DMS114 treated with DMSO at 0.1 percent for 48 hours (cell line): Measurements from ENCODE around the gene ADAMTS16.

Source experiments
- DNase-seq: peaks from one replicate; lab custom pipeline; 2025; ENCODE audit not compliant: unreplicated experiment; lab: John Stamatoyannopoulos, UW

Gene ADAMTS16

DNA sequence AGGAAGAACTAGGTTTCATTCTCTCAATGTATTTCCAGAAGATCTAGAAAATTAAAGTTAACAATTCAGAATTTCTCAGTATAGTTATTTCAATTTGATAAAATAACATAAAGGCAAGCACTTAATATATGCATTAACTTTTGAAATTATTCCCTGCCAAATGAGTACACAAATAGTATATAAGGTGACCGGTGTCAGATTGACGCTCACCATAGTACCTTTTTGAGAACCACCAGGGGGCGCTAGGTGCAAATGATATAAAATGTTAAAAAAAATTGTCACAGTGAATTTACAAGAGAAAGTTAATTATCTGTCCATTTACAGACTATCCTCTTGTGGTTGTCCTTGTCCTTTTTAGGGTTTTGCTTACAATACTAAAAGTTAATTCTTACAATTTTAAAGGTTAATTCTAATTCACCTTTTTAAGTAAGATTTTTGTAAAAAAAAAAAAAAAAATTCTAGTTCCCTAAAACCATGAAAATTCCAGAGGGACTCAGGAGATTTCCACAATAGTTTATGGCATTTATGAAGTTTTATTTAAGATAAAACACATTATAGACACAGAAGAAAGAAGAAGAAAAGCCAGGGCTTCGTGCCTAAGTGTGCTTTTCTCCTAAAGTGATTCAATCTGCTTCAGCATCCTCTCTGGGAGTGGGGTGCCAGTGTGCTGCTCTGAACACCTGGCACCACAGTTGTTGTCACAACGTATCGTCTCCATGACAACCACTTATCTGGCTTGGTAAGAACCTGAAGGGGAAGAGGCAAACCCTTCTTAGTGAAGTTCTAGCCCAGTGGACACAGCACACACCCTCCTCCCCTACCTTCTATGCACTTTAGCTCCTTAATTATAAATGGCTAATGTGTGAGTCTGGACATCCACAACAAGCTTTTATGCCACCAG, 1.7 kb downstream of the ADAMTS16 start:
- DNase-seq, result peak; percentile 54

DNA sequence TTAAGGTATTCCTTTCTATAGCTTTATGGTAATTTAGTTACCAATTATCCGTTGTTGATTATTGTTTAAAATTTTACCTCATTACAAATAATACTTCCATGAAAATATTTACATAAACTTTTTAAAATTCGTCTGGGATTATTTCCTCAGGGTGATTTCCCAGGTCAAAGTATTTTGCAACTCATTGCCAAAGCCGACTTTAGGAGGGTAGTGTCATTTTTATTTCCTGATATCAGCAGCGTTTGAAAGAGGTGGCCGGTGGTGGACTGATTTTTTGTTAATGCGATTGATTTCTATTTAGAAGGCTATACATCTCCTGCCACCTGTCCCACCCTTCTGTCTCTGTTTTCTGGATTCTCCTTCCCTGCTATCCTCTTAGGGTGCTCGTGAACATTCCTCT, 4.3 kb downstream of the ADAMTS16 start:
- DNase-seq, result no peak

DNA sequence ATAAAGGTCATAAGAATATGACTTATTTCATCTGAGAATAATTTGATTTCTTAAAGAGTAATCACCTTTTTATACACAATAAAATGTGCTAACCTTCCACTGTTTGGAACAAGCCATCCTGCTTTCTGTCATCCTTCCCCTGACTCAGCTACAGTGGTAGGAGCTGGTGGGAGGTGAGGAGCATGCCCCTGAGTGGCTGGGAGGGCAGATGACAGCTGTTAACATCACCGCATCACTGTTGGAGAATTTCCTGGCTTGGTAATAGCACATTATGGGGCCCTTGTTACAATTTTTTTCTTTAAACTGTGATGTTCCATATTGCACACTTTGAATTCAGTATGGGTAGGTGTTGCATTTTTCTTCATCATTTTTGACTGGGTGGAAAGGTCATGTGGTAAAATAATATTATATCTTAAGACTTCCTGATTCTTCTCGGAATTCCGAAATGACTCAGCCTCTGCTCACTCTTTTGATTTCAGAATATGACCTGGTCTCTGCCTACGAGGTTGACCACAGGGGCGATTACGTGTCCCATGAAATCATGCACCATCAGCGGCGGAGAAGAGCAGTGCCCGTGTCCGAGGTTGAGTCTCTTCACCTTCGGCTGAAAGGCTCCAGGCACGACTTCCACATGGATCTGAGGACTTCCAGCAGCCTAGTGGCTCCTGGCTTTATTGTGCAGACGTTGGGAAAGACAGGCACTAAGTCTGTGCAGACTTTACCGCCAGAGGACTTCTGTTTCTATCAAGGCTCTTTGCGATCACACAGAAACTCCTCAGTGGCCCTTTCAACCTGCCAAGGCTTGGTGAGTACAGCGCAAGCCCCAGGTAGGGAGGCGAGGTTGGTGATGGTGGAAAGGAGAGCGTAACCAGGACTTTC, 5.8 kb downstream of the ADAMTS16 start:
- no peak for DNase-seq

DNA sequence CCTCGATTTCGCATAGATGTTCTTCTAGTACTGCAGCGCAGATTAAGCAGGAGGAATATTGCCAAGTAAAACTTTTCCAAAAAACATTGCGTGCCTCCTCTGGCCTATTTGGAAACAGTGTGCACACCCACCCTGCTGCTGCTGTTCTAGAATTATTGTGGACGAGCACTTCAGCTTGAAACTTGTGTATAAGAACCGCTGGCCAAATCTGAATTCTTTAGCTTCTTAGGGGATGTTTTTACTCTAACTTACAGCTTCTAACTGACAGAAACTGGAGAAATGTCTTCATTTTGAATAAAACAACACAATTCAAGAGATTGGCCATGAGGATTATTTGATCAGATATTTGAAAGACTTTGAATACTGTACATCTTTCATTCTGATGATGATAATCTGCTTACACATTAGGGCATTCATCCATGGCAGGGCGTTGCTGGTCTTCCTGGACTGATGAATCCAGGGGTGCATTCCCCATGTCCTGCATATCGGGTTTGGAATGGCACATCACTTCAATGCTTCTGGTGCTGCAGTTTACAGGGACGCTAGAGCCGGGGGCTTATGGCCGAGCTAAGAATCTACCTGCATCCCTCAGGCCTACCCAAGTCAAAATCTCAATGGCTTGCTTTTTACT, 6.5 kb downstream of the ADAMTS16 start:
- DNase-seq, result no peak

DNA sequence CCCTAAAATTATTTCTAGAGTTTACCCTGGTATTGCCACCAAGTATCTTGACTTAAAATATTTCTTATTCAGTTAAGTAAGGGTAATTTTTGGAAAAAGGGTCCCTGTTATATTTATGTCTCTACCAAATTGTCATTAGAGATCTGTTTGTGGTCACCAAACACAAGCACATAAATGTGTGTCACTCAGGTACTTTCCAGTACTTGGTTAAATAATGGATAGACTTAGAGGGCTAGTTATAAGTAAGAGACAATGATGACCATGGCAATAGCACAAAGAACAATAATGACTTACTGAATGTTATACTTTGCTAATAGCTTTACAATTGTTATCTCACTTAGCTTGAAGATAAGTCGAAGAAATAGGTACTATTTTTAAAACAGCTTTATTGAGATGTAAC, 9.0 kb downstream of the ADAMTS16 start:
- DNase-seq, result no peak

DNA sequence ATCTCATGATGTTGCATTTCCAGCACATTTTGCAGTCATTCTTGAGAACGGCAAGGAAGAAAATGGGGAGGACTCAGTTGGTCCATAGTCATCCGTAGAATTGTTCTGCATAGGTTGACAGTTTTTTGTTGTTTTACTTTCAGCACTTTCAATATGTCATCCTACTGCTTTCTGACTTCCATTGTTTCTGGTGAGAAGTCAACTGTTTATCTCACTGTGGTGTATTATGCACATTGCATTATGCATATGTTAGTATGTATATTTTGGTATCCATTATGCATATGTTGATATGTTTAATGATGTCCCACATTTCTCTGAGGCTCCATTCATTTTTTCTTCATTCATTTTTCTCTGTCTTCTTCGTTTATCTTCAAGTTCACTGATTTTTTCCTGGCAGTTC, 10.5 kb downstream of the ADAMTS16 start:
- DNase-seq, result no peak

DNA sequence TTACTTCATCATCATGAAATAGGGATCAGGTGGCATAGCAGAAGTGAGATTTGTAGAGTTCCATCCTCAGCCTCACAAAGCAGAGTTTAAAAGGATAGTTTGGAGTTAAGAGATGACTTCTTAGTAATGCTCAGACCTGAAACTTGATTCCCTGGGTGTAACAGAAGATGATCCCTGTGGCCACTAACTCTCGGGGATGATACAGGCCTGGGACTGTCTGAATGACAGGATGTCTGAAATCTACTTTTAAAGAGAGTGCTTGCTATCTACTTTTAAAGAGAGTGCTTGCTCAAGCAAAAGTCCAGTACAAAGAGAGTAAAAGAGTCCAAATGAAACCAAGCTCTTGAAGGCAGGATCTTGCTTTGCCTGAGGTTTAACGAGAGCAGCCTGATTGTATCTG, 14.6 kb downstream of the ADAMTS16 start:
- no peak for DNase-seq

DNA sequence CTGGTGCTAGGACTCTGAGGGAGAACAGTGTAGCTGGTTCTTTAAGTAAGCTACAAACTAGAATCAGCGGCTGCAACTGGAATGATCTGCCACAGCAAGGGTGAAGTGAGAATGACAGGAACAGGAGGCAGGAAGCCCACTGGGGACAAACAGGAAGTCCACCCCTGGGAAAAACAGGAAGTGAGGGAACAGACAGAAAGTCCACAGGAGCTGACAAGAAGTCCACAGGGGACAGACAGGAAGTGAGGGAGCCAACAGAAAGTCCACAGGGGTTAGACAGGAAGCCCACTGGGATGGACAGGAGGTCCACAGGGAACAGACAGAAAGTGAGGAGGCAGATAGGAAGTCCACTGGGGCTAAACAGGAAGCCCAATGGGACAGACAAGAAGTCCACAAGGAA, 15.5 kb downstream of the ADAMTS16 start:
- DNase-seq, result no peak

DNA sequence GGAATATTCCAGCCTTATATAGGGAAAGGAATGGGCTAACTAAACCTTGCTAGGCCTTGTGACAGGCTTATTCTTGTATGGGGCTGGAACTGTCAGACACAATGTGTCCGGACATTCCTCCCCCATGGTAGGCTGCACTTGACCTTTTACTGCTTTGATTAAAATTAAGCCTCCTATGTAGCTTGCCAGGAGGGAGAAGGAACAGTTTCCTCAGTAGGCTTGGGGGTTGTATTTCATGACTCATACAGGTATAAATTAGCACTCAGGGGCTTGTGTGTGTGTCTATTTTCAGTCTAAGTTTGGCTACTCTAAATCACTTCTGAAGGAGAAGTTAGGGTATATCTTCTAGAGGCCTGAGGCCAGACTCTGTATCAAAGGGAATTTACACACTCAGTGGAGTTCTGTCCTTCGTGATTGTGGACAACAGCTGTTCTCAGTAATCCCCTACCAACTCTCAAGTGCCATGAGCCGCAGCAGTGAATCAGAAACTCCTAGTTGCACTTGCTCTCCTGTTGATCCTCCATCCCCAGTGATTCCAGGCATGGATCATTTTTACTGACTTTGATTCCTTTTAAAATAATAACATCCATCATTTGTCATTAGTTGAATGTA, 16.4 kb downstream of the ADAMTS16 start:
- no peak for DNase-seq

DNA sequence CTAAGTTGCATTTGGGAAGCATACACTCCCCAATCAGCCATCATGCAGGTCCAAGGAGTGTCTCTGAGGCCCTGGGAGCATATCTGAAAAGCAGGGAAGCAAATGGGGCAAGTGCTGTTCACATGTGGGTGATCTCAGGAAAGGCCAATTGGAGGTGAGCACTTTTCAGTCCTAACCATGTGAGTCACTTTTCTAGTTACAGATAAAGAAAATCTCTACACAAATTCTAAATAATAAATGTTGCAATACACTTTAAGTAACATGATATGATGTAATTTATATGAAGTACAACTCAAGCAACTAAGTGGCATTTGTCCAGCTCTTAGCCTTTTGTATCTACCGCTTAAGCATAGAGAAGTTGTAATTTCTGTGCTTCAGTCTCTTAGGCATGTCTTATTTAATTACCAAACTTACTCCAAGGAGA, 18.4 kb downstream of the ADAMTS16 start:
- DNase-seq, result no peak

DNA sequence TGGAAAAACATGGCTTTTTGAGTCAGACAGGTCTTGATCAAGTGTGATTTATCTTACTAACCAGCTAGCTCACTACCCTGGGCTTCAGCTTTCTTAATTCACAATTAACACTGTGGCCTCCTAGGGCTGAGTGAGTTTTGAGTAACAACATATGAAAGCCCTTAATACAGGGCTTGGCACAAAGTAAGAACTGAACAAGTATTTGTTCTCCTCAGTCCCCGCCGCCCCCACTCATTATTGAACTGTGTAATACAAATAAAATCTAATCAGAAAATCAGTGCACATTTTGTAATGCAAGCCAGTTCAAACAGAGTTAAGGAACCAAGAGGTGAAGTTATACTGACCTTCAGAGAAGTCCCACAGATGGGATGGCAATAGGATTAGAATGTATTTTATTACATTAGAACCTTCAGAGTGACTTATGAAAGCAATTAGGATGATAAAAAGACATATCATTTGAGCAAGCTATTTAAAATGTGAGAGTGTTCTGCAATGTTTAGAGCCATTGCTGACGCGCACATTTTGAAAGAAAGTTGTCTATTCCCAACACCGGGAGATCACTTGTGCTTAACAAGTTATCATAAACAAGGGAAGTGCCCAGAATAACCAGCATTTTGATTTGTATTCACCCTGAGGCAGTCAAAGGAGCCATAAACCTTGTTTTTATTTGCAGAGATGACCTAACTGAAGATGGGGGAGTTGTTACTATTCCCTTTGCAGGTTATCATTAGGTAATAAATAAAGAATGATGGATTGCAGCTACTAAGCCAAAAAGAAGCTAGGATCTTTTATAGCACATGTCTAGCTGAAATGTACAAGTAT, 19.4 kb downstream of the ADAMTS16 start:
- DNase-seq, result no peak

DNA sequence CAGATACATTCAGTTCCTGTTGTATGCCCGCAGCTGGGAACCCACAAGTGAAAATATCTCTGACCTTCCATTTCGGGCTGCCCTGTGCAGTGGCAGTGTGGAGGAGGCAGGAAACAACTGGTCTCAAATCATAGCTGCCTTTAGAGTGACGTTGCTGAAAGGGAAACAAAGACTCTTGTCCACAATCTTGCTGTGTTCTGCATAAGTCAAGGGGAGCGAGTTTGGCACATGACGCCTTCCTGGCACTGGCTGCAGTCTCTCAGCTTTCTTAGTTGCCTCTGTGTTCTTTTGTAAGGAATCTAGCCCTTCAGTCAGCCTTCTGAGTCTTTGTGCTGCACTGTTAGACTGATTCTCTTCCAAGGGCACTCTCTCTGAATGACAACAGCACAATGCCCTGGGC, 24.0 kb downstream of the ADAMTS16 start:
- DNase-seq, result no peak

DNA sequence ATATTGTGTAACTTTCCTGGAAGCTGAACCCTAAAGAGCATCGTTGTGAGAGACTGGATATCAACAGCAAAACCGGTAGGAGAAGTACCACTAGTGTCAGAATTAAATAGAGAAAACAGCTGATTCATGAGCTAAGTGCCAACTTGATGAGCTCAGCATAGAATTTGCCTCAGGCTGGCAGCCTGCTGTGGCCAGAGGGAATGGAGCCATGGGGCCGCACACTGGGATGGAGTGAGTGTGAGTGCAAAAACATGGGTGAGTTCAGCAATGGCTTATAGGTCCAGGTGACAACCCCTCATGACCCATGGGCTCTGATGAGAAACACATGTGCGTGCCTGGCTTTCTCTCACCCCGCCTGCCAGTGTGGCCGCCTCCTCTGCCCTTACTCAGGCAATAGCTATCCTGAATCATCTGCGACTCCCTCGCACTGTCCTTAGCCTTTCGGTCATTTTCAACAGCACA, 25.4 kb downstream of the ADAMTS16 start:
- DNase-seq, result no peak

DNA sequence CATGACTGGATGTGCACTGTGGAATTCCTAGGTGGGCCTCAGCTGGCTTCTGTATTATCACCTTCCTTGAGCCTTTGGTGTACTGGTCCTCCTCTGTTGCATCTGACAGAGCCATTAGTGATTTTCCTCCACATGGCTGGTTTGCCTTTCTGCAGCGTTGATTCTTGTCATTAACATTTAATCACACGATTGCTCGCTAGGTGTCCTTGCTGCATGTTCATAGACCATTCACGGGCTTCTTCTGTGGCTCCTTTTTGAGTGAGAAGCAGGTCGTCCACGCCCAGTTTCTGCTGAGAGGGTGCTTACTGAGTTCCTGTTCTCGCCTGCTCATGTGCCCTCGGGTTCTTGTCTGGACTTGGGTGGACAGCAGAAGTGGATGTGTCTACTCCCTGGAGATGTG, 29.3 kb downstream of the ADAMTS16 start:
- DNase-seq, result no peak

DNA sequence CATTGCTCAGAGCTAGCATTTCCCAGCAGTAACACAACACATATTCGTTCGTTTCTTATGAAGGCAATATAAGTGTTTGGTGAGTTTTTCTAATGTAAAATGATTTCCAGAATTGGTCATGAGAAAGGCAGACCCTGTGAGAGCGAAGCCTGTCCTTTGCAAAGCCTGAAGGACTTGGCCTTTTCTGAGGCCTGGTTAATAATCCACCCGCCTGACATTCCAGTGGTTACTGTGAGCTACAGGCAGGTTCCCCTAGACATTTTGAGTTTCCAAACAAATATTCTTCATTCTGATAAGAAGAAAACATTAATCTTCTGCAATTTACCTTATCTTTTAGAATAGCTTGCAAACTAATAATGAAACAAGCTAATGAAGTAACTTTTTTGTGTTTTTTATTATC, 38.0 kb downstream of the ADAMTS16 start:
- no peak for DNase-seq

DNA sequence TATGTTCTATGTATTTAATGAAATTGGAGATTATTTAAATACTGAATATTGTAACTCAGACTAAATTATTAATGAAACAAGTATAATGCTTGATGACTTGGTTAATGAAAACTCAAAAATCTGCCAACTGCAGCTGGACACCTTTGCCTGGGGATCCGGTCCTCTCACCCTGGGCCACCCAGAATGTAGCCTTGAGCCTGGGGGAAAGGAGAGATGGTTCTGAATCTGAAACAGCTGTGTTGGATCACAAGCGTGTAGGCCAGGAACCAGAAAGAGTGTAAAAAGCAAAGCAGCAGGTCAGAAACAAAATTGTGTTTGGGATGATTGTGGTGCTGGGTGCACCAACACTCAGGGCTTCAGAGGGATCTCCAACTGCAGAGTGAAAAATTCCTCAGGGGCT, 38.5 kb downstream of the ADAMTS16 start:
- DNase-seq, result no peak

DNA sequence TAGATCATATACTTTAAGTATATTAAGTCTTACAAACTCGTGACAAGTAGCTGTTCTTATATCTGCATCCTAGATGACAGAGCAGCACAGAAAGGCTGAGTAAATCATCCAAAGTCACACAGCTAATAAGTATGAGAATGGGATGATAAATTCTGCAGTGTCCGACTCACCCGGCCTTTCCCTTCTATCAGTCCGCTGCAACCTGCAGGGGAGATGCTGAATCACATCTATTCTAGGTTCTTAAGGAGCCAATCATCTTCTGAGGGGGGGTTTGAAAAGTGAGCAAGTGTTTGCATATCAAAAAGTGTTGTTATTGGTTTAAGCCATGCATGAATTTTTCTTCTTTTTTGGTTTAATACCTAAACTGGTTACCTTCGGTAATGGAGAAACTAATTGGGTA, 38.9 kb downstream of the ADAMTS16 start:
- DNase-seq, result no peak

DNA sequence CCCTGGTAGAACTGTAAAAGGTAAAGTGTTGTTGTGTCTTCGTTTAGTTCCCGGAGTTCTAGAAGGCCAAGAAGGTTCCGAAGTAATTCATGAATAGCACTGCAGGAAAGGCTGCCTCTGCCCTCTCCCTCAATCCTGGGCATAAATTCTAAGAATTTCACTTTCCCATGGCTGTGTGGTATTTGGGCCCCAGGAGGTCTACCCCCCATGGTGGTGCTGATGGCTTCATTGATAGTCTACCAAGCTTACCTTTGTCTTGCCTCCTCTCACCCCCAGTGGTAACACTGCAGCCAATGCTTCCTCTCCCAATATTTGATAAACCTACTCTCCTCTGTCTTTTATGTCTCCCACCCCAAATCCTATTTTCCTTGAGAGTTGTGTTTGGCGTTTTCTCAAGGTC, 39.5 kb downstream of the ADAMTS16 start:
- DNase-seq, result no peak

DNA sequence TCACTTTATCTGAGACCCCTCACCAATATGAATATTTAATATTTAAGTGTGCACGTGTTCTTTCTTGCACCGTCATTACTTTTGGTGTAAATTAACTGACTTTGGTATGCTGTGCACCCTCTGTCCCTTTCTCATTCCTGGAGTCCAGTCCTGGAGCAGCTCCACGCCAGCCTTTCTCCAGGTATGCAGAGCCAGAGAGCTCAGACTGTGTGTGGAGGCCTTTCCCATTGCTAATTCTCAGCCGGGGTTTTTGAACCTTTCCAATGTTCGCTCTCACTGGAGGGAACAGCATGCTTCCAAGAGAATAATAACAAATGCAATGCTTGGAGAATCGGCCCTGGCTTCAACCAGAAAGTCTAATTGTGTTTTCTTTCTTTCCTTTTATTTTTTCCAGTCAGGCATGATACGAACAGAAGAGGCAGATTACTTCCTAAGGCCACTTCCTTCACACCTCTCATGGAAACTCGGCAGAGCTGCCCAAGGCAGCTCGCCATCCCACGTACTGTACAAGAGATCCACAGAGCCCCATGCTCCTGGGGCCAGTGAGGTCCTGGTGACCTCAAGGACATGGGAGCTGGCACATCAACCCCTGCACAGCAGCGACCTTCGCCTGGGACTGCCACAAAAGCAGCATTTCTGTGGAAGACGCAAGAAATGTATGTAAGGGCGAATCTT, 41.7 kb downstream of the ADAMTS16 start:
- DNase-seq, result no peak
